ENCODE data around the gene ZBTB7A.

Gene ZBTB7A

GRCh38 chr19:4059453-4059871, 7.2 kb downstream of the ZBTB7A start:
- H3K79me2 ChIP-seq (ENCODE audit: insufficient read depth, low read length) = peaks cover 99% of the 10 kb centered on the region
- peaks cover 21% of the 10 kb centered on the region for H3K4me1 ChIP-seq (ENCODE audit: insufficient read depth, low read length)
- ATAC-seq (ENCODE audit: insufficient read depth, low read depth) (no peak), DNase-seq (no peak)
- H3K4me3 ChIP-seq (ENCODE audit: low read depth in 1 of 2, low read length in 2 of 2) = no peak overlapping the region
- no peak overlapping the region for H3K4me2 ChIP-seq (ENCODE audit: insufficient read depth, low read length)
- no peak for TF ChIP-seq CTCF (IDR thresholded peaks at IDR 0.05; ENCODE audit: borderline replicate concordance, extremely low read depth, low read length, poor library complexity, severe bottlenecking)
- TF ChIP-seq EZH2 (IDR thresholded peaks at IDR 0.05; ENCODE audit: borderline replicate concordance, low read depth, low read length, severe bottlenecking) = no peak
- H3K9ac ChIP-seq (ENCODE audit: low read depth, low read length) = no peak overlapping the region
- no peak overlapping the region for H2AFZ ChIP-seq (ENCODE audit: low read depth, low read length)
- no peaks in the 10 kb centered on the region for H3K27me3 ChIP-seq (ENCODE audit: insufficient read depth, low read length, poor library complexity)
- H4K20me1 ChIP-seq (ENCODE audit: insufficient read depth, low read length) = peaks cover 91% of the 10 kb centered on the region
- no peaks in the 10 kb centered on the region for H3K9me3 ChIP-seq (ENCODE audit: insufficient read depth, low read length, severe bottlenecking)
- H3K27ac ChIP-seq (ENCODE audit: low read length) = no peak overlapping the region
- peaks cover 62% of the 10 kb centered on the region for H3K36me3 ChIP-seq (ENCODE audit: insufficient read depth, low read length)

- Histone ChIP-seq H4K20me1 (ENCODE audit: insufficient read depth, low read length) (peaks cover 91% of the 10 kb centered on the region), H3K36me3 (ENCODE audit: insufficient read depth, low read length) (peaks cover 62% of the 10 kb centered on the region), H3K9ac (ENCODE audit: low read depth, low read length) (no peak overlapping the region), H3K4me2 (ENCODE audit: insufficient read depth, low read length) (no peak overlapping the region), H3K9me3 (ENCODE audit: insufficient read depth, low read length, severe bottlenecking) (no peaks in the 10 kb centered on the region), H3K27me3 (ENCODE audit: insufficient read depth, low read length, poor library complexity) (no peaks in the 10 kb centered on the region), H3K4me3 (ENCODE audit: low read depth in 1 of 2, low read length in 2 of 2) (no peak overlapping the region), H3K4me1 (ENCODE audit: insufficient read depth, low read length) (peaks cover 15% of the 10 kb centered on the region), H3K79me2 (ENCODE audit: insufficient read depth, low read length) (peaks cover 99% of the 10 kb centered on the region), H2AFZ (ENCODE audit: low read depth, low read length) (no peak overlapping the region), H3K27ac (ENCODE audit: low read length) (no peak overlapping the region)
- DNase-seq = peak; percentile 4
- no peak for TF ChIP-seq CTCF (IDR thresholded peaks at IDR 0.05; ENCODE audit: borderline replicate concordance, extremely low read depth, low read length, poor library complexity, severe bottlenecking)
- no peak for TF ChIP-seq EZH2 (IDR thresholded peaks at IDR 0.05; ENCODE audit: borderline replicate concordance, low read depth, low read length, severe bottlenecking)
- ATAC-seq (ENCODE audit: insufficient read depth, low read depth) = peak; percentile 13; the same call in 1 of the 3 replicates
These were observed 7.8 kb downstream of the ZBTB7A start for GRCh38 chr19:4058693-4059452.

GRCh38 chr19:4057931-4058692, 8.6 kb downstream of the ZBTB7A start:
- H3K27me3 ChIP-seq (ENCODE audit: insufficient read depth, low read length, poor library complexity) = no peaks in the 10 kb centered on the region
- DNase-seq (peak; percentile 4), ATAC-seq (ENCODE audit: insufficient read depth, low read depth) (no peak)
- H3K9ac ChIP-seq (ENCODE audit: low read depth, low read length) = no peak overlapping the region
- H3K36me3 ChIP-seq (ENCODE audit: insufficient read depth, low read length) = peaks cover 62% of the 10 kb centered on the region
- H3K9me3 ChIP-seq (ENCODE audit: insufficient read depth, low read length, severe bottlenecking) = no peaks in the 10 kb centered on the region
- no peak overlapping the region for H2AFZ ChIP-seq (ENCODE audit: low read depth, low read length)
- H4K20me1 ChIP-seq (ENCODE audit: insufficient read depth, low read length) = peaks cover 91% of the 10 kb centered on the region
- H3K79me2 ChIP-seq (ENCODE audit: insufficient read depth, low read length) = peaks cover 99% of the 10 kb centered on the region
- peaks cover 8% of the 10 kb centered on the region for H3K4me1 ChIP-seq (ENCODE audit: insufficient read depth, low read length)
- TF ChIP-seq CTCF (IDR thresholded peaks at IDR 0.05; ENCODE audit: borderline replicate concordance, extremely low read depth, low read length, poor library complexity, severe bottlenecking) (no peak), EZH2 (IDR thresholded peaks at IDR 0.05; ENCODE audit: borderline replicate concordance, low read depth, low read length, severe bottlenecking) (no peak)
- no peak overlapping the region for H3K4me2 ChIP-seq (ENCODE audit: insufficient read depth, low read length)
- no peak overlapping the region for H3K4me3 ChIP-seq (ENCODE audit: low read depth in 1 of 2, low read length in 2 of 2)
- H3K27ac ChIP-seq (ENCODE audit: low read length) = no peak overlapping the region

Measured in DND-41 (cell line).